ENCODE data around the gene CPAMD8.
"Not testable (repeated sequence)": the region's sequence is repeated elsewhere in the genome, so short reads cannot be mapped to it uniquely, and the experiment has no call there.

The CPAMD8 gene

GRCh38 chr19:16891696-16892382, 134.8 kb downstream of the CPAMD8 start:
- DNase-seq = no peak

DNA sequence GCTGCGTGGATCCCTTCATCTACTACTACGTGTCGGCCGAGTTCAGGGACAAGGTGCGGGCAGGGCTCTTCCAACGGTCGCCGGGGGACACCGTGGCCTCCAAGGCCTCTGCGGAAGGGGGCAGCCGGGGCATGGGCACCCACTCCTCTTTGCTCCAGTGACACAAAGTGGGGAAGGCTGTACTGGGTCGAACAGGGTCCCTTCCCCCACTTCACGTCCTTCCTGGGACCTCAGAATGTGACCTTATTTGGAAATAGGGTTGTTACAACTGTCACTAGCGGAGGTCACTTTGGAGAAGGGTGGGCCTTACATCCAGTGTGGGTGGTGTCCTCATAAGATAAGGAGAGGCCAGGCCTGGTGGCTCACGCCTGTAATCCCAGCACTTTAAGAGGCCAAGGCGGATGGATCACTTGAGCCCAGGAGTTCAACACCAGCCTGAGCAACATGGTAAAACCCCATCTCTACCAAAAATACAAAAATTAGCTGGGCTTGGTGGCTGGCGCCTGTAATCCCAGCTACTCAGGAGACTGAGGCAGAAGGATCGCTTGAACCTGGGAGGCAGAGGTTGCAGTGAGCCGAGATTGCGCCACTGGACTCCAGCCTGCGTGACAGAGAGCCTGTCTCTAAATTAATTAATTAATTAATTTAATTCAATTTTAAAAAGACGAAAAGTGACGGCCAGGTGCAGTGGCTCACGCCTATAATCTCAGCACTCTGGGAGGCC, 136.0 kb downstream of the CPAMD8 start:
- no peak for DNase-seq

DNA sequence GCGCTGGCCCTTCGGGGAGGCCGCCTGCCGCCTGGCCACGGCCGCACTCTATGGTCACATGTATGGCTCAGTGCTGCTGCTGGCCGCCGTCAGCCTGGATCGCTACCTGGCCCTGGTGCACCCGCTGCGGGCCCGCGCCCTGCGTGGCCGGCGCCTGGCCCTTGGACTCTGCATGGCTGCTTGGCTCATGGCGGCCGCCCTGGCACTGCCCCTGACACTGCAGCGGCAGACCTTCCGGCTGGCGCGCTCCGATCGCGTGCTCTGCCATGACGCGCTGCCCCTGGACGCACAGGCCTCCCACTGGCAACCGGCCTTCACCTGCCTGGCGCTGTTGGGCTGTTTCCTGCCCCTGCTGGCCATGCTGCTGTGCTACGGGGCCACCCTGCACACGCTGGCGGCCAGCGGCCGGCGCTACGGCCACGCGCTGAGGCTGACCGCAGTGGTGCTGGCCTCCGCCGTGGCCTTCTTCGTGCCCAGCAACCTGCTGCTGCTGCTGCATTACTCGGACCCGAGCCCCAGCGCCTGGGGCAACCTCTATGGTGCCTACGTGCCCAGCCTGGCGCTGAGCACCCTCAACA, 136.6 kb downstream of the CPAMD8 start:
- no peak for DNase-seq

DNA sequence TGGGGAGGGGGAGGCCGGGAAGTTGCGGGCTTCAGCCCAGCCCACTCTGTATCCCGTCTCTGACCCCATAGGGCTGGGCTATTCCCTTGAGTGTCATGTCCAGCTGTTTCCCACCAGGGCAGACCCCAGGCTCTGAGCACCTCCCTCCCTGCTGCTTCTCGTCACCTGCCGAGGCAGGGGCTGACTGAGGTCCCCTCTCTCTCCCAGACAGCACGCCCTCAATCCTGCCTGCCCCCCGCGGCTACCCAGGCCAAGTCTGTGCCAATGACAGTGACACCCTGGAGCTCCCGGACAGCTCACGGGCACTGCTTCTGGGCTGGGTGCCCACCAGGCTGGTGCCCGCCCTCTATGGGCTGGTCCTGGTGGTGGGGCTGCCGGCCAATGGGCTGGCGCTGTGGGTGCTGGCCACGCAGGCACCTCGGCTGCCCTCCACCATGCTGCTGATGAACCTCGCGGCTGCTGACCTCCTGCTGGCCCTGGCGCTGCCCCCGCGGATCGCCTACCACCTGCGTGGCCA, 137.2 kb downstream of the CPAMD8 start:
- DNase-seq = no peak

DNA sequence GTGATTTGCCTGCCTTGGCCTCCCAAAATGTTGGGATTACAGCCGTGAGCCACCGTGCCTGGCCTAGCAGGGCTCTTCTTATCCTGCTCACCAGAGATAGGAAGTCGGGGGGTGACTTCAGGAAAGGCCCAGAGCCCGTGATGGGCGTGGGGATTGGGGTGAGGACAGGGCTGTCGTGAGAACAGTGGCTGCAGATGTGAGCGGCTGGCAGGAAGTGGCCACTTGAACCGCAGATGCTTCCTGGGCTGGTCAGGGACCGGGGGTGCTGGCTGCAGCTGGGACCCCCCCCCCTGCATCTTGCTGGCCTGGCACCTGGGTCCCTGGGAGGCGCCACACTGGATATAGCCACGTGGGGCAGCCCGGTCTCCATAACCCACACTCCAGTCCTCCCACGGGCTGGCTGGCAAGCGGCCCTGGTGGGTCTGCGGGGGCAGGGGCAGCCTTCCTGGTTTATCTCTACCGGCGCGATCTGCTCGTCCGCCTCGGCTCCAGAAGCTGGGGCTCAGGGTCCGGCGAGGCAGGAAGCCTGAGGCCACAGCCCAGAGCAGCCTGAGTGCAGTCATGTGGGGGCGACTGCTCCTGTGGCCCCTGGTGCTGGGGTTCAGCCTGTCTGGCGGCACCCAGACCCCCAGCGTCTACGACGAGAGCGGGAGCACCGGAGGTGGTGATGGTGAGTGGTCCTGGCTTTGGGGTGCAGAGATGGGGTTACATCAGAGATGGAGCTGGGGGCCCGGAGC, 137.8 kb downstream of the CPAMD8 start, which contains the start of gene F2RL3:
TSS of gene F2RL3 (plus strand) at position 371 of the 737 bp plus-strand sequence. CDS start at position 562, 191 bp downstream.
- DNase-seq = peak; percentile 14

DNA sequence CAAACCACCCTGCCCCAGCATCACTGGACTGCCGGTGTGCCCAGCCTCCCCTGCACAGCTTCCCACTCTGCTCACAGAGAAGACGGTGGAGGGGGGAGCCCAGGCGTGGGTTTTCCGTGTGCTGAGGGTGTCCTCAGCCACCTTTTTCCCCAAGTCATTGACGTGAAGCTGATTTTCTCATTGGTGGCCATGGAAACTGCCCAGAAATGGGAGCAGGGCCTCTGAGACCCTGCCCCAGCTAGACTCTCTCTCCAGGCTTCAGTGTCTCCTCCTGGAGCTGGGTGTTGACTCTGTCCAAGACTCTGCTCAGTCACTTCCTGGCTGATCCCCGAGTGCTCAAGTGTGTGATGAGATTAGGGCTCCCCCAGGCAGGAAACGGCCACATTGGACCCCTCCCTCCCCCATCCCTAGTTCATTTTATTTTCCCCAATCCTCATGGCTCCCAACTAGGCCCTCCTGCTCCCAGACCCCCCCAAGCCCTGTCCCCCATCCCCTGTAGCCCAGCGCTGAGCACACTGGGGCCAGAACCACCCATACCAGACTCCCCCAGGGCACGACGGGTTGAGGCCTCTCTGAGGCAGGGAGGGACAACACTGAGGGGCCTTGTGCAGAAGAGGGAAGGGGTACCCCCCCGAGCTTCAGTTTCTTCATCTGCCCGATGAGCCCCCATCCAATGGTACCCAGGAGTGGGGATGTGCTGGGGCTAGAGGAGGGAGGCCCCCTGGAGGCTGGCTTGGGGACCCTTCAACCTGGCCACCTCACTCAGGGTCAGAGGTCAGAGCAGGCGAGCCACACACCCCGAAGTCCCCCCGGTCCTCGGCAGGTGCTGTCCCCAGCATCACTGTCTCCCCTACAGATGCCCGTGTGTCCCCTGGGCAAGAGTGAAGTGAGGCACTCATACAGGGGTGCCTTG, 139.0 kb downstream of the CPAMD8 start:
- DNase-seq = no peak

- DNase-seq = peak; percentile 12
Observed at GRCh38 chr19:16886305-16886880, 140.2 kb downstream of the CPAMD8 start.

DNA sequence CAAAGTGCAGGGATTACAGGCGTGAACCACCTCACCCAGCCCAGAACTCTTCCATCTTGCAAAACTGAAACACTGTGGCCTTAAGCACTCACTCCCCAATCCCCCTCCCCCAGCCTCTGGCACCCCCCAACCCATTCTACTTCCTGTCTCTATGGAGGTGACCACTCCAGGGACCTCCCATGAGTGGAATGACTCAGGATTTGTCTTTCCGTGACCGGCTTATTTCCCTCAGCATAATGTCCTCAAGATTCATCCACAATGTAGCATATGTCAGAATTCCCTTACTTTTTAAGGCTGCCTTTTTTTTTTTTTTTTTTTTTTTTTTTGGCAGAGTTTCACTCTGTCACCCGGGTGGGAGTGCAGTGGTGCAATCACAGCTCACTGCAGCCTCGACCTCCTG, 141.4 kb downstream of the CPAMD8 start:
- DNase-seq = no peak

GRCh38 chr19:16883522-16883921, 143.1 kb downstream of the CPAMD8 start:
- DNase-seq = no peak

GRCh38 chr19:16882146-16882545, 144.5 kb downstream of the CPAMD8 start:
- no peak for DNase-seq

DNA sequence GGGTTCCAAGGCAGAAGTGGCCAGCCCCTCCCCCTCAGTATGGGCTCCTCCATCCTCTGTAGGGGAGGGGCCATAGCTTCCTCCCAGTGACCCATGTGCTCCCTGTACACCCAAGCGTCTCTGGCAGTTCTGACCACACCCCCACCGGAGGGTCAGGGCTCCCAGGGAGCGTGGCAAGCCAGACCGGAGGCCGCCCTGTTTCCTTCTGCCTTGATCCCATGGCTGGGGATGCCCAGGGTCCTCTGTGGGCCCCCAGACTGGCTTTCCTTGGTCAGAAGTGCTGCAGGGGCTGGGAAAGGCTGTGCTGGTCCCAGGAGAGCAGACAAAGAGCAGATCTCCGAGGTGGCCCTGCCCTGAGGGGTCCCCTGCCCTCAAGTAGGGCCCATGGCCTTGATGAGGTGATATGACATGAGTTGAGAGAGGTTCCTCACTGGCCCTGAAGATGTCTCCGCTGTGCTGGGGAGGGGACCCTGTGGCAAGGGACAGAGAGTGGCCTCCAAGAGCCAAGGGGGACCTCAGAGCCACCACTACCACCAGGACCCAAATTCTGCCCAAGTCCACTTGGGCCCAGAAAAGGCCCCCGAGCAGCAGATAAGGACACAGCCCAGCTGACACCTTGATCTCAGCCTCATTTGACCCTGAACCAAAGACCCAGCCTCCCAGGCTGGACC, 145.6 kb downstream of the CPAMD8 start:
- no peak for DNase-seq

GRCh38 chr19:16878181-16878965, 148.2 kb downstream of the CPAMD8 start:
- no peak for DNase-seq

DNA sequence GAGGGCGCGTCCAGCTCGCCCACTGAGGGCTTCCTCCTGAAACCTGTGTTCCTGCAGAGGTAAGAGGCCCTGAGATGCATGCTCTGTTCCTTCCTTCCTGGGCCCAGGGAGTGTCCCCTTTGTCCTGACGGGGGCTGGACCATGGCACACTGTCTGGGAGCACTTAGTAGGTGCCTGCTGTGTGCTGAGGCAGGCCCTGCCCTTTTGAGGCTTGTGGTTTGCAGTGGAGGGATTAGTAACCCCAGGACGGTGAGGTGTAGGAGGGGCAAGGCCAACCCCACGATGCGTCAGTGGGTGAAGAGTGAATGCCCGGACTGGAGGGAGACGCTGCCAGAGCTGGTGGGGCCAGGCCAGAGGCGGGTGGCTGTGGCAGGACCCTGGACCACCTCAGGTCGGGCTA, 149.0 kb downstream of the CPAMD8 start:
- no peak for DNase-seq

DNA sequence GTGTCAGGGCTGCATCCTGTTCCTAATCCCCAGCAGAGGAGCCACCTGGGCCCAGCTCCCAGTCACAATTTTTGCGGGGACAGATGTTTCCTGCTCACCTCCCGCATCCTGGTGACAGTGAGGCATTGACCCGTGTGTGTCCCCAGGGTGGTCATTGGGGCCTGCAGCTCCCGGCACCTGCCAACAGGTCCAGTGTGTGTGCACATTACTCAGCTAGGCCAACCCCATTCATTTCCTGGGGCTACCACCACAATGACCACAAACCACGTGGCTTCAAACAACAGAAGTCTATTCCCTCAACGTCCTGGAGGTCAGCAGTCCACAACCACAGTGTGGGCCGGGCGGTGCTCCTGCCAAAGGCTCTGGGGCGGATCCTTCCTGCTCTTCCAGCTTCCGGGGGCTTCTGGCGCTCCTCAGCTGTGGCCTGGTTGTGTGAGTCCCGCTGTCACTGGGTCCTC, 149.7 kb downstream of the CPAMD8 start:
- DNase-seq = no peak

- DNase-seq = no peak
Observed at GRCh38 chr19:16875584-16876555, 150.7 kb downstream of the CPAMD8 start.

DNA sequence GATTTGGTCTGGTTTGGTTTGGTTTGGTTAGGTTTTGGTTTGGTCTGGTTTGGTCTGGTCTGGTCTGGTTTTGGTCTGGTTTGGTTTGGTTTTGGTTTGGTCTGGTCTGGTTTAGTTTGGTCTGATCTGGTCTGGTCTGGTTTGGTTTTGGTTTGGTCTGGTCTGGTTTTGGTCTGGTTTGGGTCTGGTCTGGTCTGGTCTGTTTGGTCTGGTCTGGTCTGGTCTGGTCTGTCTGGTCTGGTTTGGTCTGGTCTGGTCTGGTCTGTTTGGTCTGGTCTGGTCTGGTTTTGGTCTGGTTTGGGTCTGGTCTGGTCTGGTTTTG, 151.7 kb downstream of the CPAMD8 start:
- DNase-seq = not testable (repeated sequence)

DNA sequence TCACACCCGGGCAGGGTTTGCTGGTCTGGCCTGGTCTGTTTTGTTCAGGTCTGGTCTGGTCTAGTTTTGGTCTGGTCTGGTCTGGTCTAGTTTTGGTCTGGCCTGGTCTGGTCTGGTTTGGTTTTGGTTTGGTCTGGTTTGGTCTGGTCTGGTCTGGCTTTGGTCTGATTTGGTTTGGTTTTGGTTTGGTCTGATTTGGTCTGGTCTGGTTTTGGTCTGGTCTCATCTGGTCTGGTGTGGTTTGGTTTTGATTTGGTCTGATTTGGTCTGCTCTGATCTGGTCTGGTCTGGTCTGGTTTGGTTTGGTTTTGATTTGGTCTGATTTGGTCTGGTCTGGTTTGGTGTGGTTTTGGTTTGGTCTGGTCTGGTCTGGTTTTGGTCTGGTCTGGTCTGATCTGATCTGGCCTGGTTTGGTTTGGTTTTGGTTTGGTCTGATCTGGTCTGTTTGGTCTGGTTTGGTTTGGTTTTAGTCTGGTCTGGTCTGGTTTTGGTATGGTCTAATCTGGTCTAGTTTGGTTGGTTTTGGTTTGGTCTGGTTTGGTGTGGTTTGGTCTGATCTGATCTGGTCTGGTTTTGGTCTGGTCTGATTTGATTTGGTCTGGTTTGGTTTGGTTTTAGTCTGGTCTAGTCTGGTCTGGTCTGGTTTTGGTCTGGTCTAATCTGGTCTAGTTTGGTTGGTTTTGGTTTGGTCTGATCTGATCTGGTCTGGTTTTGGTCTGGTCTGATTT, 152.2 kb downstream of the CPAMD8 start:
- no peak for DNase-seq

- DNase-seq = no peak
Observed at GRCh38 chr19:16873594-16873993, 153.0 kb downstream of the CPAMD8 start.

All from fibroblast of skin of scalp (primary cell).